HG02973 (cell line): ENCODE results near the gene GAK.

Experiments used
- ATAC-seq: cut with Tn5 transposase; IDR thresholded peaks from one replicate; pipeline ENCODE4 v1.9.1; 2021; ENCODE audit warnings: moderate library complexity; ENCODE audit not compliant: unreplicated experiment

Gene GAK

DNA sequence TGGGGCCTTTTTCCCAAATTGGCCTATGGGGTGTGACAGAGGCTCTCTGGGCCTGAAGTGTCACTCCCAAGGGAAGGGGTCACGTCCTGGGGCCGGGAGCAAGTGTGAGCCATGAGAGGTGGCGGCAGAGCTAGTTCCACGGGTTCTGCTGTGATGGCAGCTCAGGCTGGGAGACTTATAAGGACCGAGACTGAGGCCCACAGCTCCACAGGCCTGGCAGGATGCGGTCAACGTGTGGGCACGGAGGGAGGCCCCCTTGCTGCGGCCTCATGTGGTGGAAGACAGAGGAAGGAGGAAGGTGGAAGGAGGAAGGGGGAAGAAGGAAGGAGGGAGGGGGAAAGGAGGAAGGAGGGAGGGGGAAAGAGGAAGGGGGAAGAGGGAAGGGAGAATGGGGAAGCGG is 99.0 kb downstream of the GAK start:
- ATAC-seq, result no peak

DNA sequence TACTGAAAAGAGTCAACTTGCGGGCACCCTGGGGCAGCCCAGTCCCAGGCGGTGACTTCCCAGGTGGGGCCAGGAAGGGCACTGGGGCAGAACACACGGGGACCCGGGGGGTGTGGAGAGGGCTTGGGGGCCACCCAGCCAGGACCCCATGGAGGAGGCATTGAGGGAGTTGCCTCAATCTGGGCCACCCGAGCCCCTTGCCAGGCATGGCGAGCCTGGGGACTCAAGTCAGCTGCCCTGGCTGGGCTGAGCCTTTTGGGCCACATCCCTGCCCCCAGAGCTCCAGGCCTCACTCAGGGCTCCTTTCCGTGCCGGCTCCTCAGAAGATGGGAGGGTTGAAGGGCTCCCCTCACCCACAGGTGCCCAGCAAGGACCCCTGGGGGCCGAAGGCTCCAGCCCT is 99.6 kb downstream of the GAK start:
- no peak for ATAC-seq

DNA sequence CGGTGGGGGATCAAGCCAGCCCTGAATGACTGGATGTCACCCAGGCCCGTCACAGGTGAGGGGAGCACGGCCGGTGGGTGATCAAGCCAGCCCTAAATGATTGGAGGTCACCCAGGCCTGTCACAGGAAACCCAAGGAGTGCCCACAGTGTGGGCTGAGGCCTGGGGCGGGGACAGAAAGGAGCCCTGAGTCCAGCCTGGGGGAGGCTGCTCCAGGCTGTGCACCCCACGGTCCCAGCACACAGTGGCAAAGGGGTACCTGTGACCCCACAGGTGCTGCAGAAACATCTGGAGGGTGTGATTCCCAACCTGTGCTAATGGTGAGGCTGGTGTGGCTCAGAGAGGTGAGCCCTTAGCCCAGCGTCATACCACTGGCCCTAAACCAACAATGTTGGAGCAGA is 100.0 kb downstream of the GAK start:
- no peak for ATAC-seq

DNA sequence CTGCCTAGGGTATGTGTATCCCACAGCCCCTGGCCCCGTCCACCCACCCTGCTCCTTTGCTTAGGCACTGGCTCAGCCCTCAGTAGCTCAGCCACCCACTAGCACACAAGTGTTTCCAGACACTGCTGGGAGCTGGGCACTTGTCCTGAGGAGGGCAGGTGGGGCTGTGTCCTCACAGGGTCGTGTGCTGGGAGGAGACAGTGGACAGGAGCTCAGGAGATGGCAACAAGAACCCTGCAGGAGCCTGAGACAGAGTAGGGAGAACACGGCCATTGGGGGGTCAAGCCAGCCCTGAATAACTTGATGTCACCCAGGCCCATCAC is 100.7 kb downstream of the GAK start:
- ATAC-seq, result no peak

DNA sequence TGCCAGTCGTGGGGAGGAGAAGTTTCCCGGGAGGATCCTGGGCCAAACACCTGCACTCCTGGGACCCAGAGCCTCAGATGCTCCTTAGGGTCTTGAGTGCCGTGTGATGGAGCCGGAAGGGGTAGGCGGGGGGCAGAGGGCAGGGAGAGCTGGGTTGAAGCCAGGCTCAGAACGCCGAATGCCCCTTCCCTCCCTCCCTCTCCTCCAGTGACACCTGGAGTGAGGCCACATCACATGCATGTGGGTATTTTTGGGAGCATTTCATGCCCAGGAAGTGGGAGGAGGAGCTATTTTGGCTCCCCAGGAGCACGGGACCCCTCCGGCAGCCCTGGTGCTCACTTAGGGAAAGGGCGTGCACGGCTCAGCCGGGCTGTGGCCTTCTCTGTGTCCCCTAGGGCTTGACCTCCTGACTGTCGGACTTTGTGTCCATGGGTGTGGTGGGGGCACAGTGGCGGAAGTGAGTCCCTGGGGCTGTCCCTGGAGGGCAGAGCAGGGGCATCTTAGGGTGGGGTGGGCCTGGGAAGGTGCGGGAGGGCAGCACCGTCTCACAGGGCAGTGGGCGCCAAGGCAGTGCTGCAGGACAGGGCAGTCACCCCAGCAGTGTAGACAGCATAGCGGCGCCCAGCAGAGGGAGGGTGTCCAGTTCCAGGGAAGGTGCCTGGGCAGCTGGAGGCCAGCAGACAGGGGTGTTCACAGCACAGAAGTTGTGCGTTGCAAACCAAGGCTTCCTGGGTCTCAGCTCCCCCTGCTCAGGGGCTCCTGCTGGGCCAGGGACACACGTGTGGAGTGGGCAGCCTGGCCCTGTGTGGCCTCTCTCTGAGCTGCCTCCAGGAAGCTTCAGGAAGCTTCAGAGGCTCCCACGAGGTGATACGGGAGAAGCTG is 101.3 kb downstream of the GAK start:
- no peak for ATAC-seq

DNA sequence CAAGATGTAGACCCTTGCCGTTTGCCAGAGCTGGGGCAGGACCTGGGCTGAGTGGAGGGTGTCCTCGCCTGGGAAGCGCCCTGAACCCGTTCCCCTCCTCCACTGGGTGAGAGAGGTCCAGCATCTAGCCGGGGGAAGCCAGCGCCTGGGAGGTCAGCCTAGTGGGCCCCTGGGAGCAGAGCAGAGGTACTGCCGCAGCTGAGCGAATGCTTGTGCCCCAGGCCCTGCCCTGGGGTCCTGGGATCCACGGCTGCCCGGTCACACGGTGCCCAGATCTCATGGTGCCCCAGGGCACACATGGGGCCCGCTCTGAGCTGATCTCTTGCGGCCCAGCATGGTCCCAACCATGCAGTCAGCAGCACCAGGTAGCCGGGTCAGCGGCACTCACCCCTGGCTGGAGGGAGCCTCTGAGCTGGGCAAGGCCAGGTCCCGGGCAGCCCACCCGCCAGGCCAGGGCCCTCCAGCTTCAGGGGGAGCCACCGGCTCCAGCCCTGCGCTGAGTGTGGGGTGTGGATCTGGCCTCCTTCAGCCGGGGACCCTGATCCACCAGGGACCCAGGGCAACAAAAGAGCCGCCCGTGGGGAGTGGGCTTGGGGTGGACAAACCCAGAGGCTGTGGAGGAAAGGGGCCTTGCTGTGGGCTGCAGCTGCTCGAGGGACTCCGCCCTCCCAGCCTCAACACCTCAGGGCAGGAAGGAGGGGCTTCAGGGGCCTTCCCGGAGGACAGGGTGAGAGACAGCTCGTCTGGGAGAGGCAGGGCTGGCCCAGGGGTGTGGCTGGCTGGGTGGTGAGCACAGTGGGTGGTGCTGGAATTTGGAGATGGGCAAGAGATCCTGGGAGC is 102.1 kb downstream of the GAK start:
- no peak for ATAC-seq

DNA sequence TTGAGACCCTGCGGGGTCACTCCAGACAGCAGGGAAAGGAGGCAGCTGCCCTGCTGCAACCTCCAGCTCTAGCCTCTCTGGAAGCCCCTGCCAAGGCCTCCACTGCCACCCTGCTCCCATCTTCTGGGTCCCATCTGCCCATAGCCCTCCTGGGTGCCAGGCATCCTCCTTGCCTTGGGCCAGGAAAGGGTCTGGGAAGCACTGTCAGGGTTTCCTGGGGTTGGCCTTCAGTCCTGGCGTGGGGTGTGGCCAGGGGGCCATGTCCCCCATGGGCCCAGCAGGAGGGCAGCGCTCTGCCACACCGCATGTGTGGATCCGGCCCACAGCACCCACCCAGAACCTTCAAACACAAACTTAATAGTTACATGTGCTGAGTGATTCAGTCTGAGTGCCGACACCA is 102.8 kb downstream of the GAK start:
- no peak for ATAC-seq

DNA sequence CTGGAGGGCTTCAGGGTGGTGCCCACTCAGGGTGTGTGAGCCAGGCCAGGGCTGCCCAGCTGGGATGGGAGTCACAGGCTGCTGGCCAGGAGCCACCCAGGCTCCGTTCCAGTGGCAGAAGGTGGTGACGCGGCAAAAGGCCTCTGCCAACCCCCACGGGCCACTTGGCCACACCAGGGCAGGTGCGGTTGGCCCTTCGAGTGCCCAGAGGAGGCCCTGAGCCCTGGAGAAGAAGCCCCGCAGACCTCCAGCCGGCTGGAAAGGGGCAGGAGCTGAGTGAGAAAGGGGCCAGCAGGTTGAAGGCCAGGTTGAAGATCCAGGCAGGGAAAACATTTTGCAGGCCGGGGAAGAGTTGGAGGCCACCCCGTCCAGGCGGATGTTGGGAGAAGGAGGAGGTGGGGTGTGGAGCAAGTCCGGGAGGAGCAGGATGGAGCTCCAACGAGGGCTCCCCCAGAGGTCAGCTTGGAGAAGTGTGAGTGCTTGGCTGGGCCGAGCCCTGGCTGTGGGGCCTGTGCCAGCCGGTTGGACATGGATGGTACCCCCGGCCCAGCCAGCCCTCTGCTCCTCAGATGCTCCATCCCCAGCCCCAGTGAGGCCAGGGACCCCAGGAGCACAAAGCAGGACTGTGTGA is 103.4 kb downstream of the GAK start:
- no peak for ATAC-seq

DNA sequence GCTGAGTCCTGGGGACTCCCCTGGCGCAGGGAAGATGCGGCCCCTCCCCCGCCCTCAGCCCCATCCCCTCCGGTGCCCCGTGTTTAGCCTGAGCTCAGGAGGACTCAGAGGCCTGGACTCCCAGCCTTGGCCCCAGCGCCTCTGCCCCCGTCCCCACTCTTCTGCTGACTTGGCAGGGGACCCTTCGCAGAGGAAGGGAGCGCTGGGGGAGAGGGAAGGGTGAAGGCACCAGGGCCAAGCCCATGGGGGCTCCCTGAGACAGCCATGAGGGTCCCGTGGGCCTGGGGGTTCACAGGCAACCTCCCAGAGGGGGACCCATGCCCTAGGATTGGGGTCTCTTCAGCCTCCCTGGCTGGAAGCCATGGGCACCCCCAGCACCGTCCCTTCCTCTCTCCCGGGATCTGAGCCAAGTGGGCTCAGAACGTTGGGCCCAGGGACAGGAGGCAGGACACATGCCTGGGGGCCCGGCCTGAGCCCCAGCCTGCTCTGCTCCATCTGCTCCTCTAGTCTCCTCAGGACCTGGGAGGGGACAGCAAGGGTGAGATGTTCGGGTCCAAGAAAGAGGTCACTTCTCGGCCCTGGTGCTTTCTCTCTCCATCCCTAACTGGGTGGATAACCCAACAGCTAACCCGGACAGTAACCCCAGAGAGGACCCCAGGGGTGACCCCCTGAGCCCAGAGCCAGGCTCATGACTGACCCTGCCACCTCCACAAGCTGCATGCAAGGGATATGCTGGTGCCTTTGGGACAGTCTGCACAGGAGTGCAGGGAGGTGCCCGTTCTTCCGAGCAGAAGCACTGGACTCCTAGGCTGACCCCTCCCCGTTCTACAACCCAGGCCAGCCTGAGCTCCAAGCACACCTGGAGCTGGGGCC is 104.7 kb downstream of the GAK start:
- no peak for ATAC-seq

DNA sequence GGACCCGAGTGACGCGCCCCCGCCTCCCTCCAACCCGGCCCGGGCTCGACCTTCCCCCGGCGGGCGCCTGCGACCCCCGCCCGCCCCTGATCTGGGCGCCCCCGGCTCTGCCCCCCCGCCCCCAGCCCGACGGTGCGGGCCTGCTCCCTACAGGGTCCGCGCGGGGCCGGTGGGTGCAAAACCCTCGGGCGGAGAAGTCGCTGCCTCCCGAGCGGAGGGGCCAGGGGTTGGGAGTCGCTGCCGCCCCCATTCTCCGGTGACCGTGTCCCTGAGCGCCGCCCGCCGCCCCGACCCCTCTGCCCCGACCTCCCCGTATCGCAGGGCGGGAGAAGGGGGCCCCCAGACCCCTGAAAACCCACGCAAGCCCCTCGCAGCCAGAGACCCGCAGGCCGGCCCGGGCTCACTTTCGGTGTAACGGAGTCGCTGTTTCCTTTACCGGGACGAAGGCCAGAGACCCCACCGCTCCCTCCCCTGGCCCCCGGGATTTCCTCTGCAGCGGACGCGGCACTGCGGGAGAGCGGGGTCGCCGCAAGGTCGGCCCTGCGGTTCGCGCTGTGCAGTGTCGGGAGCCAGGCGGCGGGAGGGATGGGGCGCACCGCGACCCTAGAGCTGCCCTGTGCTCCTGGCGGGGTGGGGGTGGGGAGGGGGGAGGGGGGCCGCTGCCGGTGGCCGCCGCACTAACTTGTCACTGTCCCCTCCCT is 105.5 kb downstream of the GAK start:
- ATAC-seq, result no peak

DNA sequence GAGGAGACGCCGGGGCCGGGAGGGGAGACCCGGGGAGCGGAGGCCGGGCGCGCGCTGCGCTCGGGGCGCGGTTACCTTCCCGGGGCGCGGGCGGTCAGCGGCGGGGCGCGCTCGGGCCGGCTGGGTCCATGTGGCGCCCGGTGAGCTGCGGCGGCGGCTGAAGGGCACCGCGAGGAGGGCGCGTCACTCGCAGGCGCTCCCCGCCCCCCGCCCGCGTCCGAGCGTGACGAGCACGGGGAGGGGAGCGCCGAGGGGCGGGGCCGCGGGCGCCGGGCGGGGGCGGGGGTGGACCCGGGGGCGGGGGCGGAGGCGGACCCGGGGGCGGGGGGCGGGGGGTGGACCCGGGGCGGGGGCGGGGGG is 106.2 kb downstream of the GAK start, which contains the start of gene CPLX1:
Gene CPLX1 (minus strand): TSS at position 159 of the 360 bp plus-strand sequence. CDS start 1,607 bp downstream, outside the sequence.
- ATAC-seq, result no peak

DNA sequence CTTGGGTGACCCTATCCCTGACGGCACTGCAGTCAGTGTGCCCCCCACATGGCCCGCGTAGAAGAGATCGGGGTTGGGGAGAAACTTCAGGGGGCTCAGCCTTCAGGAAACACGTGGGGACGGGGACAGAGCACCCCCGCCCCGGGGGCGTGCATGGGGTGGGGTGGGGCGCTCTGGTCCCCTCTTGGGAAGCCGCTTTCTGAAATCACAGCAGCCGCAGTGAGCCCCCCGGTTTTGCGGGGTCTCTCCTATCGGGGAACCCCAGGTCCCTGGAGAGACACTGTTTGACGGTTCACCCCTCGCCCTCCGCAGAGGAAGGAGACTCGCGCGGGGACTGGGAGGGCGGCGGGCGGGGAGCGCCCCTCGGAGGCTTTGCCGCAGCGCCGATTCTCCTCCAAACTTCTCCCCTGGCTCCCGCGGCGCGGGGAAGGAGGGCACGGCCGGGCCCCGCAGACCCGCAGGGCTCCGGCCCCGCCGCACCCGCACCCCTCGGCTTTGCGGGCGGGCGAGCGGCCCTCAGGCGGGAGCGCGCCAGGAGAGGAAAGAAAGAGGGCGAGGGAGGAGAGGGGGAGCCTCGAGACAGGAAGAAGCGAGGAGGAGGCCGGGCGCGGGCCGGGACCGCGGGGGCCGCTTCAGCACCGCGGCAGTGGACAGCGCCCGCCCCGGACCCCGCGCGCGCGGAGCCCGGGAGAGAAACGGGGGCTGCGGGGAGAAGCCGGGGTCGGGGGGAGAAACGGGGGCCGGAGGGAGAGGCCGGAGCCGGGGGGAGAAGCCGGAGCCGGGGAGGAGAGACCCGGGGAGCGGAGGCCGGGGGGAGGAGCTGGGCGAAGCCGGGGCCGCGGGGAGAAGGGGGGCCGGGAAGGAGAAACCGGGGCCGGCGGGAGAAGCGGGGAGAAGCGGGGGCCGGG is 106.8 kb downstream of the GAK start:
- ATAC-seq, result no peak

DNA sequence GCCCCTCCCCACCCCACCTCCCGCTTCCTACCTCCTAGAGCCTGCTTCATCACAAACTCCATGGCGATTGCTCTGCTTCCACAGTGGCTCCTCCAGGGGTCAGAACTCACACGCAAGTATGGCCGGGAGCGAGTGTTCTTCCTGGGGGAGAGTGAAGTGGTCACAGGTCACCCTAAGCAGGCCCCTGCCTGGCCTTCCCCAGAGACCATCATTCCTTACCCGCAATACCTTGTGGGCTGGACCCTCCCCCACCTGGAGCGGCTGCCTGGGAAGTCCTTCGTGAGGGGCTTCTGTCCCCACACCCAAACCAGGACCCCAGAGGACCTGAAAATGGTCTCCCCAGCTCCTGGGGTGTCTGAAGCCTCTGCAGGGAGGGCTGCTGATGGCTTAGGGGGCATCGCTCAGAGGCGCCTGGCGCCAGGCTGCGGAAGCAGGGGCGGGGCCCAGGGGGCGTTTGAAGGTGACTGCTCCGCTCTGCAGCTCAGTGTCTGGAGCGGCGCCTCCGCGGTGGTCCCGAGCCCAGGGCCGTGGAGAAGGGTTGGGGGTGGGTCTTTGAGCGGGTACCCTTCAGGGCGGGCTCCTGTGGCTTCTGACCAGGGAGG is 107.6 kb downstream of the GAK start:
- no peak for ATAC-seq

DNA sequence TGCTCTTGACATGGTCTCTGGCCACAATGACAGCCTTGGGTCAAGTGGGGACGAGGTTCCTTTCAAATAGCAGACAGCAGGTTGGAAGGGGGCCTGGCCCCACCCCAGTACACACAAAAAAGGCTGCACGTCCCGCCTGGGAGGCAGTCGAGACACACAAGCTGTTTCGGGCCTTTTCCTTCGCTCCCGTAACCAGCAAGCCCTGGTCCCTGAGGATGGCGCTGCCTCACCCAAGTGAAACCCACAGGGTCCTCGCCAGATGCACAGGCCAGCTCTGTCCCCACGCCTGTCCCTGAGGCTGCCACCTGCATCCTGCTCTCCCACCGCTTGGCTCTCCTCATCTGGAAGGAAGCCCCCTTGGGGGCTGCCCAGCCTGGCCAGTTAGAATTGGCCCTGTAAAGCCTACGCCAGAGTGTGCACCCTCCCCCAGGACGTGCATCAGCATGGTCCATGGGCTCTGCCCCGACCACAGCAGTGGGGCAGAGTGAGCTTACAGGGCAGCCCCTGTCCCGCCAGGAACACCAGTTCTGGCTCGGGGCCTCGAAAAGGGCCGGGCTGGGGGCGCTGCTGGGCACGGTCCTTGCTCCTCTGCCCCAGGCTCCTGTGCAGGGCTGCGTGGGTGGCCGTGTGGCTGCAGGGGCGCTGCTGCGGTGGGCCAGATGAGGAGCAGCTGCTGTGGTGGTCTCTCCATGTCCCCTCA is 108.2 kb downstream of the GAK start:
- ATAC-seq, result no peak

DNA sequence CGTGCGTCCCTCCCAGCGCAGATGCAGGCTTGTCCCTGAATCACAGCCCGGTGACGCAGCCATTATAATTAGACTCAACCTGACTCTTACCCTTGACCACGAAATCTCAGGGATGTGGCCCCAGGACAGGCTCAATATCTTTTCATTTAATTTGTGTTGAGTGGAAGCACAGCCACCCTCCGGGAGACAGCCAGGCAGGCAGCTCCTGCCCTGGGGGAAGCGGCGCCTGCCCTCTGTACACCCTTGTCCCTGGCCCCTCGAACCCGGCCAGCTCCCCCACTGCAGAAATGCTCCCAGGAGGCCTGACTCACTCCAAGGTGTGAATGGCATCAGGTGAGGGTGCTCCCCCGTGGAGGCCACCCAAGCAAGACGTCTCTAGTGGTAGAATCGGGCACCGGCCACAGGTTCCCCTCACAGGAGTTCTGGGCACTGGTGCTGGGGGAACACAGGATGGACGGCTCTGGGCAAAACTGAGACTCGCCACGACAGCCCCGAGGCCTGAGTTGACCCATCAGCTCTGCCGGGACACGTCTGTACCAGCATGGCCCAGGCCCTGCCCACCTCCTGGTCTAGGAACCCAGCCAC is 108.8 kb downstream of the GAK start:
- no peak for ATAC-seq

DNA sequence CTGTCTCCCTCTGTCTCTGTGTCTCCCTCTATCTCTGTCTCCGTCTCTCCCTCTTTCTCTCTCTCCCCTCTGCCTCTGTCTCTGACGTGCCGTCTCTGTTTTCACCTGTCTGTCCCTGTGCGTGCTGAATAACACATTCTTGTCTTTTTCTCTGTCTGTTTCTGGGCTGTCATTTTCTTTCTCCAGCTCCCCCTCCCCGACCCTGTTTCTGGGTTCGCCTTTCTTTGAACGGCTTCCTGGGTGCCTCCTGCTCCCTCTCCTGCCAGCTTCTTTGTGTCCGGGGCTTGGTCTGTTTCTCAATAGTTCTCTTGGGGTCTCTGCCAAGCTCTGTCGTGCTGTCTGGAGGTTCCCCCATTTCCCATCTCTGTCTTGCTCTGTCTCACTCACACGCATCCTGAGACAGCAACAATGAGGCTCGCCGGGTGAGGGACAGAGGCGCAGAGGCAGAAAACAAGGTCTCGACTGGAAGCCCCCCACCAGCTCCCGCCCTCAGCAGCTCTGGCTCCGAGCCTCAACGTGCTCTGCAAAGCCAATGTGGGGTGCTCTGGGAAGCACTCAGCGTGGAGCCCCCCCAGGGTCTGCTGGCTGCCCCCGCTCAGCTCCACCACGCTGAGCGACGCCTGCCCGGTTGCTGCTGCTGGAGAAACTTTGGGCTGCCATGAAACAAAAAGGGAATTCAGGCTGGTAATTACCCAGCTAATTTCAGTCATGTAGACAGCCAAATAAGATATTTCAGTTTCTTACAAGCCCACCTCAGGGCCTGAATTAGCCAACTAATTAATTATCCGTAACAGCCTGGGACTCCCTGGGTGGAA is 109.5 kb downstream of the GAK start:
- no peak for ATAC-seq

DNA sequence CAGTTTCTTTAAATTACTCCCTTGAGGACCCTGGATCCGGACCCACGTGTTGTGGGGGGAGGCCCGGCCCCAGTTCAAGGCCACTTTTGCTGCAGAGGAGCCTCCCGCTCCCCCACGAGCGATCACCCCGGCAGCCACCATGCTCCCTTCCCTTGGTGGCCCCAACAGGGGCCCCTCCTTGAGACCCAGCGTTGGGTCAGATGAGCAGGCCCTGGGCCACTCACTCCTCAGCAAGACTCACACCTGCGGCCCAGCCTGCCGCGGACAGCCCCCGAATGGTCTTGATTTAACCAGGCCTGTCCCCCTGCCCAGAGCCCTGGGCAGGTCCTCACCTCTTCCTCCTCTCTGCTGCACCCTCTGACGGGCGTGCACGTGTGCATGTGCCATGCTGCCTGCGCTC is 110.5 kb downstream of the GAK start:
- no peak for ATAC-seq
